ENCODE data around the gene RFTN1. TPM values are rescaled to one million over a fixed set of nuclear protein-coding genes. Genes with fewer than 3 reads are reported as not detected.

RFTN1 gene
- polyA plus RNA-seq, 3 donors = 17.4 to 28.0 (median 27.2) TPM

DNA sequence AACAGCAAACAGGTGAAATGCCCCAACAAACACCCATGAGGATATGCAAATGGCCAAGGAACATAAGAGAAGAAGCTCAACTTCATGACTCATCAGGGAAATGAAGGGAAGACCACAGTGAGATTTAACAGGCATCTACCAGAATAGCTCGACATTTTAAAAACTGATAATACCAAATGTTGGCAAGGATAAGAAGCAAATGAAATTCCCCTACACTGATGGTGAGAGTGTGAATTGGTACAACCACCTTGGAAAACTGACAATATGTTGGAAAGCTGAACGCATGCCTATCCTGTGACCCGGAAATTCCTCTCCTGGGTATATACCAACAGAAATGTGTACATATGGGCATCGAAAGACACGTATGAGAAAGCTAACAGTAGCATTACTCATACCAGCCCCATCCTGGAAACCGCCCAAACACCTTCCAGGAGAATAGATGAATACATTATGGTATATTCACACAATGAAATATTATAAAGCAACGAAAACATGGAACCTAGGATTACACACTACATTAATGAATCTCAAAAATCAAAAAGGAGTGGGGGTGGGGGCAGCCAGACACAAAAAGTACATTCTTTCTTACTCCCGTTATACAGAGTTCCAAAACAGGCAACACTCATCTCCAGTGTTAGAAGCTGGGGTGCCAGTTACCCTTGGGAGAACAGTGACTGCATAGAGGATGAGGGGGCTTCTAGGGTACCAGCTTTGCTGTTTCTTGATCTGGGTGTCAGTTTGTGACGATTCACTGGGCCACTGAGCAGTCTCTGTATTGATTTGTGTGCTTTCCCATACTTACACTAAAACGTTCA lies 16.9 kb downstream of the RFTN1 start:
- Histone ChIP-seq H3K27me3 (ENCODE audit: control insufficient read depth in 2 of 2, insufficient read depth in 2 of 2, low read length in 2 of 2) (no peaks in the 10 kb centered on the region), H2AFZ (ENCODE audit: insufficient read depth, low read depth, low read length, poor library complexity, severe bottlenecking) (no peak overlapping the region), H3K79me2 (ENCODE audit: insufficient read depth, low read length) (no peaks in the 10 kb centered on the region), H3K9me3 (replicated peaks in 1 of 2; ENCODE audit: control insufficient read depth in 1 of 2, insufficient read depth in 1 of 2, low read length in 2 of 2) (peaks cover 0 to 6% of the 10 kb centered on the region in 2 donors), H4K20me1 (ENCODE audit: insufficient read depth, low read length) (peaks cover 35% of the 10 kb centered on the region), H3K9ac (ENCODE audit: insufficient read depth, low read length, poor library complexity, severe bottlenecking) (no peak overlapping the region), H3K4me1 (ENCODE audit: control insufficient read depth in 1 of 2, insufficient read depth in 2 of 2, low read length in 2 of 2) (peaks cover 14 to 16% of the 10 kb centered on the region in 2 donors), H3K27ac (ENCODE audit: low read depth in 1 of 2, low read length in 2 of 2) (no peak overlapping the region), H3K4me3 (replicated peaks in 1 of 3; ENCODE audit: low read depth in 2 of 3, low read length in 3 of 3) (no peak overlapping the region), H3K4me2 (replicated peaks; ENCODE audit: extremely low read depth, low read length, poor library complexity, severe bottlenecking) (no peak overlapping the region), H3K36me3 (replicated peaks in 1 of 2; ENCODE audit: control insufficient read depth in 1 of 2, insufficient read depth in 2 of 2, low read length in 2 of 2) (peaks cover 6 to 13% of the 10 kb centered on the region in 2 donors)
- DNase-seq = no peak
- no peak overlapping the region for H3K4me3 Mint-ChIP-seq
- H3K4me1 Mint-ChIP-seq = peaks cover 31% of the 10 kb centered on the region
- intact Hi-C loops (cut with micrococcal nuclease) = no loop called here
- H3K36me3 Mint-ChIP-seq = peaks cover 21 to 39% of the 10 kb centered on the region in 2 donors
- TF ChIP-seq, protein P1, sequence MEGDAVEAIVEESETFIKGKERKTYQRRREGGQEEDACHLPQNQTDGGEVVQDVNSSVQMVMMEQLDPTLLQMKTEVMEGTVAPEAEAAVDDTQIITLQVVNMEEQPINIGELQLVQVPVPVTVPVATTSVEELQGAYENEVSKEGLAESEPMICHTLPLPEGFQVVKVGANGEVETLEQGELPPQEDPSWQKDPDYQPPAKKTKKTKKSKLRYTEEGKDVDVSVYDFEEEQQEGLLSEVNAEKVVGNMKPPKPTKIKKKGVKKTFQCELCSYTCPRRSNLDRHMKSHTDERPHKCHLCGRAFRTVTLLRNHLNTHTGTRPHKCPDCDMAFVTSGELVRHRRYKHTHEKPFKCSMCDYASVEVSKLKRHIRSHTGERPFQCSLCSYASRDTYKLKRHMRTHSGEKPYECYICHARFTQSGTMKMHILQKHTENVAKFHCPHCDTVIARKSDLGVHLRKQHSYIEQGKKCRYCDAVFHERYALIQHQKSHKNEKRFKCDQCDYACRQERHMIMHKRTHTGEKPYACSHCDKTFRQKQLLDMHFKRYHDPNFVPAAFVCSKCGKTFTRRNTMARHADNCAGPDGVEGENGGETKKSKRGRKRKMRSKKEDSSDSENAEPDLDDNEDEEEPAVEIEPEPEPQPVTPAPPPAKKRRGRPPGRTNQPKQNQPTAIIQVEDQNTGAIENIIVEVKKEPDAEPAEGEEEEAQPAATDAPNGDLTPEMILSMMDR (IDR thresholded peaks at IDR 0.05) = no peak
- H3K27me3 Mint-ChIP-seq (ENCODE audit: low read depth in 3 of 3) = no peaks in the 10 kb centered on the region
- H3K9me3 Mint-ChIP-seq = peaks cover 3 to 12% (median 8%) of the 10 kb centered on the region in 7 donors
- 100% methylated on average over 1 of the region's 10 CpGs for WGBS (ENCODE audit: insufficient coverage)
- no peak overlapping the region for H3K27ac Mint-ChIP-seq

DNA sequence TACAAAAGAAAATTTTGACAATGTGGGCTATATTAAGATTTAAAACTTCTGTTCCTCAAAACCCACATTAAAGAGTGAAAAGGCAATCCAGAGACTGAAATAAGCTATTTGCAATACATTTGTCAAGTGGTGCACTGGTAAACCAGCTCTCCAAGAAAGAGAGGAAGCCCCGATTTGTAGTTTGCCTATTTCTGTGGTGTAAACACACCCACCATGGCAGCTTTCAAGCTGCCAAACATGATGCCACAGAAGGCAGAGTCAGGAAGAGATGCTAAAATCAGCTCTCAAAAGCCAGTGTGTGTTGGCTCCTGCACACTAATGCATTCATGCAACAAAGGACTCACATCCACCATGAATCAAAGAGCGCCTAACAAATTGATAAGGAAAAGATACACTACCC lies 17.5 kb downstream of the RFTN1 start:
- Mint-ChIP-seq H3K4me3 (no peak overlapping the region), H3K27ac (no peak overlapping the region), H3K27me3 (ENCODE audit: low read depth in 3 of 3) (no peaks in the 10 kb centered on the region), H3K4me1 (peaks cover 31% of the 10 kb centered on the region), H3K36me3 (peaks cover 27 to 45% of the 10 kb centered on the region in 2 donors), H3K9me3 (peaks cover 3 to 12% (median 8%) of the 10 kb centered on the region in 7 donors)
- Histone ChIP-seq H3K36me3 (replicated peaks in 1 of 2; ENCODE audit: control insufficient read depth in 1 of 2, insufficient read depth in 2 of 2, low read length in 2 of 2) (peaks cover 9 to 19% of the 10 kb centered on the region in 2 donors), H3K27me3 (ENCODE audit: control insufficient read depth in 2 of 2, insufficient read depth in 2 of 2, low read length in 2 of 2) (no peaks in the 10 kb centered on the region), H3K4me1 (ENCODE audit: control insufficient read depth in 1 of 2, insufficient read depth in 2 of 2, low read length in 2 of 2) (peaks cover 14 to 16% of the 10 kb centered on the region in 2 donors), H4K20me1 (ENCODE audit: insufficient read depth, low read length) (peaks cover 35% of the 10 kb centered on the region), H3K27ac (ENCODE audit: low read depth in 1 of 2, low read length in 2 of 2) (no peak overlapping the region), H3K4me3 (replicated peaks in 1 of 3; ENCODE audit: low read depth in 2 of 3, low read length in 3 of 3) (no peak overlapping the region), H3K4me2 (replicated peaks; ENCODE audit: extremely low read depth, low read length, poor library complexity, severe bottlenecking) (no peak overlapping the region), H3K9ac (ENCODE audit: insufficient read depth, low read length, poor library complexity, severe bottlenecking) (no peak overlapping the region), H2AFZ (ENCODE audit: insufficient read depth, low read depth, low read length, poor library complexity, severe bottlenecking) (no peak overlapping the region), H3K9me3 (replicated peaks in 1 of 2; ENCODE audit: control insufficient read depth in 1 of 2, insufficient read depth in 1 of 2, low read length in 2 of 2) (peaks cover 0 to 6% of the 10 kb centered on the region in 2 donors), H3K79me2 (ENCODE audit: insufficient read depth, low read length) (no peaks in the 10 kb centered on the region)
- no CpG with 5 or more reads among the region's 2 CpGs for WGBS (ENCODE audit: insufficient coverage)
- TF ChIP-seq, protein P1 (IDR thresholded peaks at IDR 0.05) = no peak
- DNase-seq = no peak
- intact Hi-C loops (cut with micrococcal nuclease) = no loop called here
